ENCODE measurements around the gene SLA2. TPM values are rescaled to one million over a fixed set of nuclear protein-coding genes. Genes with fewer than 3 reads are reported as not detected.

The SLA2 gene
- total RNA-seq, 3 donors from 2014 or later, result 1.5 to 1.6 (median 1.6) TPM

DNA sequence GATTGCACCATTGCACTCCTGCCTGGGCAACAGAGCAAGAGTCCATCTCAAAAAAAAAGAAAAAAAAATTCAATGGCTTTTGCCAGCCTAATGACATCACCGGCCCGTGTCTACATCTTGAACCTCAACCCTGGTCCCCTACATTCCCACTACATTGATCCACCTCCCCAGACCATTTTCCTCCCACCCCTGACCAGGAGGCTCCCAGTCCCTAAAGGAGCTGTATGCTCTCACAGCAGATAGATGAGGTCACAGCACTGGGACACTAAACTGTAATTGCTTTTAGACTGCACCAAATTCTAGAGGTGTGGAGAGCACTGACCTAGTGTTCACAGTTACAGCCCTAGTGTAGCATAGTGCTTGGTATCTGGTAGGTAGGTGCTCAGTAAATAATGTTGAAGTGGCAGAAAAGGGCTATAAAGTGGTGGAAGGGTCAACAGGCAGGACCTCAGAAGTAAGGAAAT, 61.9 kb downstream of the SLA2 start:
- ATAC-seq (no peak), DNase-seq (no peak)
- Histone ChIP-seq H3K4me1 (ENCODE audit: low read depth) (no peaks in the 10 kb centered on the region), H3K4me3 (no peak overlapping the region), H3K36me3 (ENCODE audit: low read depth) (no peaks in the 10 kb centered on the region), H3K9me3 (no peaks in the 10 kb centered on the region)
- TF ChIP-seq, protein P1, sequence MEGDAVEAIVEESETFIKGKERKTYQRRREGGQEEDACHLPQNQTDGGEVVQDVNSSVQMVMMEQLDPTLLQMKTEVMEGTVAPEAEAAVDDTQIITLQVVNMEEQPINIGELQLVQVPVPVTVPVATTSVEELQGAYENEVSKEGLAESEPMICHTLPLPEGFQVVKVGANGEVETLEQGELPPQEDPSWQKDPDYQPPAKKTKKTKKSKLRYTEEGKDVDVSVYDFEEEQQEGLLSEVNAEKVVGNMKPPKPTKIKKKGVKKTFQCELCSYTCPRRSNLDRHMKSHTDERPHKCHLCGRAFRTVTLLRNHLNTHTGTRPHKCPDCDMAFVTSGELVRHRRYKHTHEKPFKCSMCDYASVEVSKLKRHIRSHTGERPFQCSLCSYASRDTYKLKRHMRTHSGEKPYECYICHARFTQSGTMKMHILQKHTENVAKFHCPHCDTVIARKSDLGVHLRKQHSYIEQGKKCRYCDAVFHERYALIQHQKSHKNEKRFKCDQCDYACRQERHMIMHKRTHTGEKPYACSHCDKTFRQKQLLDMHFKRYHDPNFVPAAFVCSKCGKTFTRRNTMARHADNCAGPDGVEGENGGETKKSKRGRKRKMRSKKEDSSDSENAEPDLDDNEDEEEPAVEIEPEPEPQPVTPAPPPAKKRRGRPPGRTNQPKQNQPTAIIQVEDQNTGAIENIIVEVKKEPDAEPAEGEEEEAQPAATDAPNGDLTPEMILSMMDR (IDR thresholded peaks at IDR 0.05), result no peak
- intact Hi-C loops (cut with DNase I, micrococcal nuclease), result no loop called here

DNA sequence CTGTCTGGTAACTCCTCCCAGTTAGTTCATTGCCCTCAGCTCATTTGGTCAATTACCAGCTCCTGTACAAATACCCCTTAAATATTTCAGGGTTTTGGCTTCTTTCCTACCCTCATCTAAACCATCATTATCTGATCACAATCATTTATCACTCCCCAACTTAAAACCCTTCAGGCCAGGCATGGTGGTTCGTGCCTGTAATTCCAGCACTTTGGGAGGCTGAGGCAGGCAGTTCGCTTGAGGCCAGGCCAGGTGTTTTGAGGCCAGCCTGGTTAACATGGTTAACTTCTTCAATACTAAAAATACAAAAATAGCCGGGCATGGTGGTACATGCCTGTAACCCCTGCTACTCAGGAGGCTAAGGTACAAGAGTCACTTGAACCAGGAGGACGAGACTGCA, 63.2 kb downstream of the SLA2 start:
- ATAC-seq, result no peak
- H3K4me1 ChIP-seq (ENCODE audit: low read depth), result no peaks in the 10 kb centered on the region
- TF ChIP-seq, protein P1 (IDR thresholded peaks at IDR 0.05), result no peak
- DNase-seq, result no peak
- no peaks in the 10 kb centered on the region for H3K36me3 ChIP-seq (ENCODE audit: low read depth)
- H3K9me3 ChIP-seq, result no peaks in the 10 kb centered on the region
- no peak overlapping the region for H3K4me3 ChIP-seq
- intact Hi-C loops (cut with DNase I, micrococcal nuclease), result no loop called here

DNA sequence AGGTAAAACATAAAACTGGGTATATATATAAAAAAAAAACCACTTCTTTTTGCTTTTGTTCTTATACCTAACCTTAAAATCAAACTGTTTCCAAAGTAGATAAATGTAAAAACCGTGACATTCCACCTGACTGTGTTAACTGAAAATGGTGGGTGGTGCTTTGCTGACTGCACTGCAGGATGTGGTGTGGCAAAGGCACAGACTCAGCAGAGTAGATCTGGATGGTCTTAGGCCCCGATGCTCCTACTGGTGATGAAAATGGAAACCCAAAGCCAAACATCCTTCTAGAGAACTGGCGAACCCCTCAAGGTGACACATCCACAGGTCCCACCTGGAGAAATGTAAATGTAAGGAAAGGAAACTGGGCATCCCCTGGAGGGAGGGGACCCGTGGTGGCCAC, 63.7 kb downstream of the SLA2 start:
- Histone ChIP-seq H3K9me3 (no peaks in the 10 kb centered on the region), H3K4me3 (no peak overlapping the region), H3K36me3 (ENCODE audit: low read depth) (no peaks in the 10 kb centered on the region), H3K4me1 (ENCODE audit: low read depth) (no peaks in the 10 kb centered on the region)
- ATAC-seq (no peak), DNase-seq (no peak)
- TF ChIP-seq, protein P1 (IDR thresholded peaks at IDR 0.05), result no peak
- intact Hi-C loops (cut with DNase I, micrococcal nuclease), result no loop called here

DNA sequence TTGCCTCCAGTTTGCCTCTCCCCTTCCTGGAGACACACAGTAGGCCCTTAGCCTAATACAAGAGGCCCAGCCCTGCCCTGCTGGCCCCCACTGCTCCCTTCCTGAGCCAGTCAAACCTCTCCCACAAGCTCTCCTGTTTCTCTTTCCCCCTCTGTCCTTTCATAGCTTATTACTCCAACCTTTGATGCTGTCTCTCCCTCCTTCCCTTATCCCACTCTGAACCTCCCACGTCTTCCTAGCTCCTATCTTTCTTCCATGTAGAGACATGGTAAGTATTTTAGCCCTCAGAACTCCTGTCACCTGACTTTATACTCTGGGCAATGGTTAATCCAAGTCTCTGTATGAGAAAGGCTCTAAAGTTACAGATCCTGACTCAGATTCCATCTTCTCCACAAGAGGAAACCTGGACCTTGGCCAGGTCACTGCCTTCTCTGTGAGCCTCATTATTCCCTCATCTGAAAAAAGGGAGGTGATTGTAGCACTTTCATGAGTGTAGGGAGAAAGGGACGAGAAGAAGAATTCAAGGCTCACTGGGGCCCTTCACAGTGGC, 65.9 kb downstream of the SLA2 start:
- ATAC-seq (no peak), DNase-seq (no peak)

DNA sequence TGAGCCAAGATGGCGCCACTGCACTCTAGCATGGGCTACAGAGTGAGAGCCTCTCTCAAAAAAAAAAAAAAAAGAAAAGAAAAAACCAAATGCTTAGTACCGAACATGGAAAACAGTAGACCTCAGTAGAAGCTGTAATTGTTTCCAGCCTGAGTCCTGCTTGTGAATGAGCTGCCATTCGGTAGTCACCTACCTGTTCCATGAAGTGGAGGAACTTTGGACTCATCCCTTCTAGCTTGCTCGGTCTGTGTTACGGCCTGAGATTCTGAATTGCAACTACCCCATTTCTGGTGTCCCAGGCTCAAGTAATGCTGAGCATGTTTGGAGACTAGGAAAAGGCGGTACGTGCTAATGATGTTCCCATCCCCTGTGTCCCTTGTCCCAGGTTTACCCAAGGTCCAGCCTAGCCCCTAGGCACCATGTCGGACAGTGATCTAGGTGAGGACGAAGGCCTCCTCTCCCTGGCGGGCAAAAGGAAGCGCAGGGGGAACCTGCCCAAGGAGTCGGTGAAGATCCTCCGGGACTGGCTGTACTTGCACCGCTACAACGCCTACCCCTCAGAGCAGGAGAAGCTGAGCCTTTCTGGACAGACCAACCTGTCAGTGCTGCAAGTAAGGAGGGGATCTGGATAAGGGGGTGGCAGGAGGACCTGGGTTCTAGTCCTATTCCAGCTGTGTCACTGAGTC, 67.5 kb downstream of the SLA2 start:
- Histone ChIP-seq H3K36me3 (ENCODE audit: low read depth) (no peaks in the 10 kb centered on the region), H3K4me3 (no peak overlapping the region), H3K9me3 (no peaks in the 10 kb centered on the region), H3K4me1 (ENCODE audit: low read depth) (peaks cover 8% of the 10 kb centered on the region)
- TF ChIP-seq, protein P1 (IDR thresholded peaks at IDR 0.05), result no peak
- intact Hi-C loops (cut with DNase I, micrococcal nuclease), result no loop called here
- ATAC-seq (no peak), DNase-seq (no peak)

More for the DNA sequence above, 65.9 kb downstream of the SLA2 start:
- Histone ChIP-seq H3K36me3 (ENCODE audit: low read depth) (no peaks in the 10 kb centered on the region), H3K4me3 (no peak overlapping the region), H3K9me3 (no peaks in the 10 kb centered on the region), H3K4me1 (ENCODE audit: low read depth) (peaks cover 7% of the 10 kb centered on the region)
- TF ChIP-seq, protein P1 (IDR thresholded peaks at IDR 0.05), result no peak
- intact Hi-C loops (cut with DNase I, micrococcal nuclease), result no loop called here

Data from mucosa of descending colon (tissue), 3 donors.